GM23248 (cell line): Measurements from ENCODE around the gene SIGMAR1.

Experiments
- EZH2 ChIP-seq: fragments of 200-600 bp; sonication (generic); IDR thresholded peaks from 2 replicates; pipeline ENCODE4 v1.6.1; 2018; ENCODE audit warnings: antibody characterized with exemption, mild to moderate bottlenecking; ENCODE audit not compliant: insufficient read depth, poor library complexity, severe bottlenecking
- EZH2phosphoT487 ChIP-seq: fragments of 200-600 bp; sonication (generic); IDR thresholded peaks from 2 replicates; pipeline ENCODE4 v1.6.1; 2018; ENCODE audit warnings: antibody characterized with exemption, moderate library complexity, mild to moderate bottlenecking, low read depth; ENCODE audit not compliant: insufficient read depth

- TF ChIP-seq EZH2phosphoT487 (no peak), EZH2 (no peak)
Measured at GRCh38 chr9:34611811-34612787, 25.5 kb downstream of the SIGMAR1 start, which contains the start of gene RPP25L.
